Measurements from ENCODE around the gene NRARP. TPM values are rescaled to one million over a fixed set of nuclear protein-coding genes. Genes with fewer than 3 reads are reported as not detected.
A peak's percentile ranks its signal among the peaks of the same experiment; 100 is the strongest.

NRARP gene
- total RNA-seq, 1 experiment from 2014 or later, result 51.5 TPM

GRCh38 chr9:137305798-137306065 is 3.7 kb upstream of the NRARP start (continued):
- TF ChIP-seq ZNF396 (CRISPR knock-in tag; IDR thresholded peaks at IDR 0.05; ENCODE audit: borderline replicate concordance), result no peak
- TF ChIP-seq ZNF423 (CRISPR knock-in tag; IDR thresholded peaks at IDR 0.05), result no peak
- TF ChIP-seq SMAD4 (CRISPR knock-in tag; IDR thresholded peaks at IDR 0.05), result no peak
- TF ChIP-seq, protein P1, sequence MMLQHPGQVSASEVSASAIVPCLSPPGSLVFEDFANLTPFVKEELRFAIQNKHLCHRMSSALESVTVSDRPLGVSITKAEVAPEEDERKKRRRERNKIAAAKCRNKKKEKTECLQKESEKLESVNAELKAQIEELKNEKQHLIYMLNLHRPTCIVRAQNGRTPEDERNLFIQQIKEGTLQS (CRISPR knock-in tag; conservative IDR thresholded peaks at IDR 0.05), result no peak

DNA sequence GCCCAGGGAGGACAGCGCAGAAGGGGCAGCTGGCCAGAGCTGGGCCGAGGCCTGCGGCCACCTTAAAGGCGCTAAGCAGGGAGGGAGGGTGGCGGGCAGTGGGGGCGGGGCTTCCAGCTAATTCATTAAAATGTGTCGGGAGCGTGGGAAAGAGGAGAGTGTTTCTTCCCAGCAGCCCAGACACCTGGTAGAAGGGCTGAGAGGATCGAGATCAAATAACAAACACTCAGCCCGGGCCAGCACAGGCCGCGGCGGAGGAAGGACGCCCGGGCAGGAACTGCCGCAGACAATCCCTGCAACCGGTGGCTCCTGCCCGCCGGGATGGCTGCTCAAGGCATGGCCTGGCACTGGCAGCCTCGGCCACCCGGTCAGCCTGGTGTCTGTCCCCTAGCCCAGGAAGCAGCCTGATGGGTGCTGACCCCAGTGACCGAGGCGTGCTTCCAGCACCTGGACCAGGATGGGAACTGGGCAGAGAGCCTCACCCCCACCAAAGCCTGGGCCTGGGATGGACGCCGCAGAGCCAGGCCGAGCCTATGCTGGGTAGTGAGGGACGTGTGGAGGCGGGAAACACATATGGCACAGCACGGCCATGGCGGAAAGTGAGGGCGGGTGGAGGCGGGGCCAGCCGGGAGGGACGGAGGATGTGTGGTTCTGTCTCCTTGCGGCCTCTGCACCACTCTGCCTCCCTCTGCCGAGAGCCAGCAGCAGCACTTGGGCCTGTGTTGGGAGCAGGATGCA is 3.2 kb upstream of the NRARP start:
- peak; percentile 69 for DNase-seq (ENCODE audit: low spot score)
- no peaks in the 10 kb centered on the region for H3K9me3 Mint-ChIP-seq
- ChIA-PET POLR2A (no interaction called here), CTCF (interaction anchor here (0.6 to 8.6 kb wide), 7 partner anchors 9 to 118 kb away, joined by 3 to 172 read pairs (median 5); partner anchors contain the start of genes EXD3 and NOXA1)
- H3K36me3 Mint-ChIP-seq, result no peaks in the 10 kb centered on the region
- peak; percentile 4; the same call in 1 of the 2 replicates for ATAC-seq
- TF ChIP-seq TEAD4 (CRISPR knock-in tag; IDR thresholded peaks at IDR 0.05), result no peak
- TF ChIP-seq ERG (CRISPR knock-in tag; IDR thresholded peaks at IDR 0.05), result no peak
- TF ChIP-seq, protein P2, sequence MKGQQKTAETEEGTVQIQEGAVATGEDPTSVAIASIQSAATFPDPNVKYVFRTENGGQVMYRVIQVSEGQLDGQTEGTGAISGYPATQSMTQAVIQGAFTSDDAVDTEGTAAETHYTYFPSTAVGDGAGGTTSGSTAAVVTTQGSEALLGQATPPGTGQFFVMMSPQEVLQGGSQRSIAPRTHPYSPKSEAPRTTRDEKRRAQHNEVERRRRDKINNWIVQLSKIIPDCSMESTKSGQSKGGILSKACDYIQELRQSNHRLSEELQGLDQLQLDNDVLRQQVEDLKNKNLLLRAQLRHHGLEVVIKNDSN (CRISPR knock-in tag; IDR thresholded peaks at IDR 0.05), result no peak
- TF ChIP-seq, protein P3, sequence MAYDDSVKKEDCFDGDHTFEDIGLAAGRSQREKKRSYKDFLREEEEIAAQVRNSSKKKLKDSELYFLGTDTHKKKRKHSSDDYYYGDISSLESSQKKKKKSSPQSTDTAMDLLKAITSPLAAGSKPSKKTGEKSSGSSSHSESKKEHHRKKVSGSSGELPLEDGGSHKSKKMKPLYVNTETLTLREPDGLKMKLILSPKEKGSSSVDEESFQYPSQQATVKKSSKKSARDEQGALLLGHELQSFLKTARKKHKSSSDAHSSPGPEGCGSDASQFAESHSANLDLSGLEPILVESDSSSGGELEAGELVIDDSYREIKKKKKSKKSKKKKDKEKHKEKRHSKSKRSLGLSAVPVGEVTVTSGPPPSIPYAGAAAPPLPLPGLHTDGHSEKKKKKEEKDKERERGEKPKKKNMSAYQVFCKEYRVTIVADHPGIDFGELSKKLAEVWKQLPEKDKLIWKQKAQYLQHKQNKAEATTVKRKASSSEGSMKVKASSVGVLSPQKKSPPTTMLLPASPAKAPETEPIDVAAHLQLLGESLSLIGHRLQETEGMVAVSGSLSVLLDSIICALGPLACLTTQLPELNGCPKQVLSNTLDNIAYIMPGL (CRISPR knock-in tag; IDR thresholded peaks at IDR 0.05), result 0 out of 2 replicates have a peak, but pooled peaks have one; percentile 41
- TF ChIP-seq, protein P4, sequence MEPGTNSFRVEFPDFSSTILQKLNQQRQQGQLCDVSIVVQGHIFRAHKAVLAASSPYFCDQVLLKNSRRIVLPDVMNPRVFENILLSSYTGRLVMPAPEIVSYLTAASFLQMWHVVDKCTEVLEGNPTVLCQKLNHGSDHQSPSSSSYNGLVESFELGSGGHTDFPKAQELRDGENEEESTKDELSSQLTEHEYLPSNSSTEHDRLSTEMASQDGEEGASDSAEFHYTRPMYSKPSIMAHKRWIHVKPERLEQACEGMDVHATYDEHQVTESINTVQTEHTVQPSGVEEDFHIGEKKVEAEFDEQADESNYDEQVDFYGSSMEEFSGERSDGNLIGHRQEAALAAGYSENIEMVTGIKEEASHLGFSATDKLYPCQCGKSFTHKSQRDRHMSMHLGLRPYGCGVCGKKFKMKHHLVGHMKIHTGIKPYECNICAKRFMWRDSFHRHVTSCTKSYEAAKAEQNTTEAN (CRISPR knock-in tag; IDR thresholded peaks at IDR 0.05), result 0 out of 2 replicates have a peak, but pooled peaks have one; percentile 36
- peaks cover 13% of the 10 kb centered on the region for H3K27me3 Mint-ChIP-seq (ENCODE audit: low read depth)
- peak overlapping the region; percentile 80; the same call in 1 of the 2 replicates for H3K27ac Mint-ChIP-seq
- H3K4me1 Mint-ChIP-seq, result peaks cover 27% of the 10 kb centered on the region
- no peak overlapping the region for H3K4me3 Mint-ChIP-seq

DNA sequence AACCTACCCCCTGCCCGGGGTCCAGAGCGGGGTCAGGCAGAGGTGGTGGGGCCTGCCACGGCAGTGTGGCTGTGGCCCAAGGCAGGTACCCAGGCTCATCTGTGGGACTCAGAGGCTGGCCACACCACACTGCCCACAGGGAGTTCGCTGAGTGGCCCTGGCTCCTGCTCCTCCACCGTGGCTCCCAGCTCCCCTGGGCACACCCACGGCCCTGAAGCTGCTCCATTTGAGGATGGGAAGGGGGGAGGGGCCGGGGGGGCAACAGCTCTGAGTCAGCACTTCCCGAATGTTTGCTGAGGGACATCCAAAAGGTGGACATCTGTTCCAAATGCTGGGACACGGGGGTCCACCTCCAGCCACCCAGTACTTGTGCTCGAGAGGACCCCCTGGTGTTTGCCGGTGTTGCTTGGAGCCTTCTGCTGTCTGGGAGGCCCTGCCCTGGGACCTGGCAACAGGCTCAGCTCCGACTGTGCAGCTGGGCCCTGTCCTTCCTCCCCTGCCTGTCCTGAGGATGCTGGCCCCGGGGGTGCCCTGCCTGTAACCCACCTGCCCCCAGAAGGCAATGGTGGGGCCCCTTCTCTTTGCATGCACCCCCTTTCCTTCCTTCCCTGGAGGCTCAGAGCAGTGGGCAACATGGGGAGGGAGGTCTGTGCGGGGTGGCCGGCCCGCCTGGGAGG is 2.5 kb upstream of the NRARP start:
- CTCF ChIA-PET, result interaction anchor here (0.6 to 8.6 kb wide), 9 partner anchors 8 to 118 kb away, joined by 3 to 172 read pairs (median 5); partner anchors contain the start of genes EXD3 and NOXA1
- Mint-ChIP-seq H3K9me3 (no peaks in the 10 kb centered on the region), H3K4me3 (no peak overlapping the region)
- TF ChIP-seq NR2C2 (CRISPR knock-in tag; IDR thresholded peaks at IDR 0.05), result no peak
- TF ChIP-seq ATF6 (CRISPR knock-in tag; IDR thresholded peaks at IDR 0.05), result no peak
- TF ChIP-seq MYBL2 (CRISPR knock-in tag; IDR thresholded peaks at IDR 0.05), result no peak
- TF ChIP-seq E2F1 (CRISPR knock-in tag; IDR thresholded peaks at IDR 0.05), result no peak
- TF ChIP-seq, protein P5, sequence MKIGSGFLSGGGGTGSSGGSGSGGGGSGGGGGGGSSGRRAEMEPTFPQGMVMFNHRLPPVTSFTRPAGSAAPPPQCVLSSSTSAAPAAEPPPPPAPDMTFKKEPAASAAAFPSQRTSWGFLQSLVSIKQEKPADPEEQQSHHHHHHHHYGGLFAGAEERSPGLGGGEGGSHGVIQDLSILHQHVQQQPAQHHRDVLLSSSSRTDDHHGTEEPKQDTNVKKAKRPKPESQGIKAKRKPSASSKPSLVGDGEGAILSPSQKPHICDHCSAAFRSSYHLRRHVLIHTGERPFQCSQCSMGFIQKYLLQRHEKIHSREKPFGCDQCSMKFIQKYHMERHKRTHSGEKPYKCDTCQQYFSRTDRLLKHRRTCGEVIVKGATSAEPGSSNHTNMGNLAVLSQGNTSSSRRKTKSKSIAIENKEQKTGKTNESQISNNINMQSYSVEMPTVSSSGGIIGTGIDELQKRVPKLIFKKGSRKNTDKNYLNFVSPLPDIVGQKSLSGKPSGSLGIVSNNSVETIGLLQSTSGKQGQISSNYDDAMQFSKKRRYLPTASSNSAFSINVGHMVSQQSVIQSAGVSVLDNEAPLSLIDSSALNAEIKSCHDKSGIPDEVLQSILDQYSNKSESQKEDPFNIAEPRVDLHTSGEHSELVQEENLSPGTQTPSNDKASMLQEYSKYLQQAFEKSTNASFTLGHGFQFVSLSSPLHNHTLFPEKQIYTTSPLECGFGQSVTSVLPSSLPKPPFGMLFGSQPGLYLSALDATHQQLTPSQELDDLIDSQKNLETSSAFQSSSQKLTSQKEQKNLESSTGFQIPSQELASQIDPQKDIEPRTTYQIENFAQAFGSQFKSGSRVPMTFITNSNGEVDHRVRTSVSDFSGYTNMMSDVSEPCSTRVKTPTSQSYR (CRISPR knock-in tag; IDR thresholded peaks at IDR 0.05), result no peak
- no peak for TF ChIP-seq TP53 (CRISPR knock-in tag; IDR thresholded peaks at IDR 0.05)
- TF ChIP-seq, protein P6, sequence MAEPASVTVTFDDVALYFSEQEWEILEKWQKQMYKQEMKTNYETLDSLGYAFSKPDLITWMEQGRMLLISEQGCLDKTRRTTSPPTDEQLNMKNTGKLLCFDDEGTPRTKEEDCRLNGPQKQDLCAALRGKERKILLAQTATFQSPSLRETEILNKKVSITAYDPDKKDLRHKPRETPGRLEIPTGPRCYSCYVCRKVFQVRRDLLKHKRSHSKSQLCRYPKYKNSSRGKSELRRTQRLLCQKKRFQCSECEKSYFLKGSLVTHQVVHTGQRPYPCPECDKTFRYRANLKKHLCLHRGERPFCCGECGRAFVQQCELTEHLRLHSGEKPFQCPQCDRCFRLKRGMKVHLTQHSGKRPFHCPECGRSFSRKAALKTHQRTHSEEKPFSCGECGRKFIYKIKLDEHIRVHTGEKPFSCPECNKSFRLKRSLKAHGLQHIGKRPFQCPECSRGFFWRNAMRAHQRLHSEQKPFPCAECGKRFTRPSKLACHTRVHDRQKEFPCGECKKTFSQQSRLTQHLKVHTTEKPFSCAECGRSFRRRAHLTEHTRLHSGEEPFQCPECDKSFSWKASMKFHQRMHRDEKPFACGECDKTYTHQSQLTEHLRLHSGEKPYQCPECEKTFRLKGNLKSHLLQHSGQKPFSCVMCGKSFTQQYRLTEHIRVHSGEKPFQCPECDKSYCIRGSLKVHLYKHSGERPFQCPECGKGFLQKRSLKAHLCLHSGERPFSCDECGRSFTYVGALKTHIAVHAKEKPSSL (CRISPR knock-in tag; conservative IDR thresholded peaks at IDR 0.05), result no peak
- no peak for TF ChIP-seq ATF1 (CRISPR knock-in tag; IDR thresholded peaks at IDR 0.05)

More for the DNA sequence above, 2.5 kb upstream of the NRARP start:
- POLR2A ChIA-PET, result interaction anchor here (0.5 kb wide), 1 partner anchor 106 kb away, joined by 3 read pairs; no protein-coding TSS in a partner anchor
- no peak for DNase-seq (ENCODE audit: low spot score)
- no peak overlapping the region for H3K27ac Mint-ChIP-seq
- ATAC-seq, result no peak
- peaks cover 31% of the 10 kb centered on the region for H3K4me1 Mint-ChIP-seq
- H3K27me3 Mint-ChIP-seq (ENCODE audit: low read depth), result peaks cover 16% of the 10 kb centered on the region
- H3K36me3 Mint-ChIP-seq, result no peaks in the 10 kb centered on the region

Measured in WTC11 (cell line).